GM18508 (cell line): ENCODE data around the gene CNGB1.
"Not testable (repeated sequence)": the region's sequence is repeated elsewhere in the genome, so short reads cannot be mapped to it uniquely, and the experiment has no call there.

Source experiments
- ATAC-seq: cut with Tn5 transposase; IDR thresholded peaks from one replicate; pipeline ENCODE4 v1.9.1; 2021; ENCODE audit warnings: moderate number of reproducible peaks; ENCODE audit not compliant: insufficient read depth, unreplicated experiment

Gene CNGB1

GRCh38 chr16:57893559-57894389, 77.2 kb downstream of the CNGB1 start:
- ATAC-seq, result no peak

DNA sequence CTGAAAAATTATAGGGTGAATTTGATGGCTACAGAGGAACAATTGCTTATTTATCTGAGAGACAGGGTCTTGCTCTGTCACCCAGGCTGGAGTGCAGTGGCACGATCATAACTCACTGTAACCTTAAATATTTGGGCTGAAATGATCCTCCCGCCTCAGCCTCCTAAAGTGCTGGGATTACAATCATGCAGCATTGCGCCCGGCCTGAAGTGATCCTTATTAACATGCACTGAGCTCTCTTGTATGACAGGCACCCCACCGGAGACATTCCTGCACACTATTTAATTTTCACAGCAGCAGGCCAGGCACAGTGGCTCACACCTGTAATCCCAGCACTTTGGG, 77.7 kb downstream of the CNGB1 start:
- ATAC-seq, result no peak

- ATAC-seq, result no peak
Measured at GRCh38 chr16:57892447-57893096, 78.4 kb downstream of the CNGB1 start.

- ATAC-seq, result no peak
Measured at GRCh38 chr16:57892041-57892440, 78.9 kb downstream of the CNGB1 start.

DNA sequence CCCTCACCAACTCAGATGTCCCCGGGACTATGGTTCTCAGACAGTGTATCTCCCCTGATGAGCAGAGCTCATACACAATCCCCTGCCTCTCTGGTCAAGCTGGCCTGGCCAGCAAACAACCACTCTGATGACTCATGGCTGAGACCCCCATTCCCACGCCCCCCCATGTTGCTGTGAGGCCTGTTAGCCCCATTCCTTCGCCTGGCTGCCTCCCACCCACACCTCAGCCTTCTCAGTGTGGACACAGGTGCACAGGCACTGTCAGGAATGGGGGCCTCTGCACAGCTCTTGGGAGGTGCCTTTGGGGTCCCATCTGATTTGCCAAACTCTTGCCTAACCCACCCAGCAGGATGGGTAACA, 80.2 kb downstream of the CNGB1 start:
- ATAC-seq, result no peak

DNA sequence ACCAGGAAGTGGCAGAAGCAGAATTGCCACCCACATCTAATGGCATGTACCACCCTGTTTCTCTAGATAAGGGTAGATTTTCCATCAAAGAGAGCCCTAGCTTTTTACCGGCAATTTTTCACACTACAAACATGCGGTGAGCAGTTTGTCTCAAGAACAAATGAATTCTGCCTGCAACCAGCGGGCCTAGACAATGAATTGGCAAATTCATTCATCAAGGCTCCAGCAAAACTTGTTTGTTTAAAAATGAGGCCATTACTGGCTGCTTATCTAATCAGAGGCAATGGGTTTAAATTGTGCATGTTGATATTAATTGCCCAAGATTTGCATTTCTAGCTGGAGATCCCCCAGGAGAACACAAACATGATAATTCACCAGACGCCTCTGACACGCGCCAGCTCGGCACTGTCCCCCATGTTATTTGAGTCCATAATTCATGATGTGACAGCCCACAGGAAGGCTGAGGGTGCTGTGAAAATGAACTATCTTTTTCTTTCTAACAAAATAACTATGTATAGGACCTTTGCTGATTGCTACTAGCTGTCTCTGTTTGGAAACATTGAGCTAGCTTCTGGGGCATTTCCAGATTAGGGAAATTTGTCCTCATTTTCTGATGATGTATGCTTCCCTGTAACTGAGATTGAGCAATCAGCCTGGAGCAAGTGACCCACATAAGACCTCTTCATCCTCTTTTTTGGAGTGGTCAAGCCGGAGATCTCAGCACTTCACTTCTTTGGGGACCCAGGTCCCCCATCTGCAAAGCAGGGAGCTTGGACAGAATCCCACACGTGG, 80.8 kb downstream of the CNGB1 start:
- no peak for ATAC-seq

GRCh38 chr16:57889522-57889921, 81.4 kb downstream of the CNGB1 start:
- ATAC-seq, result no peak

- no peak for ATAC-seq
Measured at GRCh38 chr16:57889111-57889510, 81.8 kb downstream of the CNGB1 start.

DNA sequence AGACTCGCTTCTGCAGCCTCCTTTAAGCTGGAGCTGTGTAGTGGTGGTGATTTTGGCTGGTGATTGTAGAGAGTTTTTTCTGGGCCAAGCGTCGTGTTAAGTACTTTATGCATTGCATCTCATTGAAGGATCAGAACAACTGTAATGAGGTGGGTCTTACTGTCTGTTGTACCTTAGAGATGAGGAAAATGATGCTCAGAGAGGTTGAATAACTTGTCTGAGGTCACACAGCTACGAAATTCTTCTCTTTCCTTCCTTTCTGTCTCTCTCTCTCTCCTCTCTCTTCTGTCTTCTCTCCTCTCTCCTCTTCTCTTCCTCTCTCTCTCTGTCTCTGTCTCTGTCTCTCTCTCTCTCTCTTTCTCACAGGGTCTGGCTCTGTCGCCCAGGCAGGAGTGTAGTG, 82.8 kb downstream of the CNGB1 start:
- no peak for ATAC-seq

DNA sequence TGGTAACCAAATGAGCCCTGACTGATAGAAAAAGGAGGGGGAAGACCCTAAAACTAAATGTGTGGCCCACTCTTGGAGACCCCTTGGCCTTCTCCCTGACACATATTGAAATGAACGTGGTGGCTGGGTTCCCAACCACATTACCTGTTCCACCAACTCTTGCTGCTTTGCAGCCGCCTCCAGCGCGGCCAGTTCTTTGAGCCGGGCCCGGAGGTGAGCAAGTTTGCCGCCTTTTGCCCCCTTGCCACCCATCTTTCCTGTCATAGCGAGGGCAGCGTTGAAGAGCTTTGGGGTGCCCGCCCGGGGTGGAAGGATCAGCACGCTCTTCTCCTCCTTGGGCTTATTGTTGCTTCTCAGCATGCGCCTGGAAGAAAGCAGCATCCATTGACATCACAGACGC, 83.2 kb downstream of the CNGB1 start:
- ATAC-seq, result no peak

DNA sequence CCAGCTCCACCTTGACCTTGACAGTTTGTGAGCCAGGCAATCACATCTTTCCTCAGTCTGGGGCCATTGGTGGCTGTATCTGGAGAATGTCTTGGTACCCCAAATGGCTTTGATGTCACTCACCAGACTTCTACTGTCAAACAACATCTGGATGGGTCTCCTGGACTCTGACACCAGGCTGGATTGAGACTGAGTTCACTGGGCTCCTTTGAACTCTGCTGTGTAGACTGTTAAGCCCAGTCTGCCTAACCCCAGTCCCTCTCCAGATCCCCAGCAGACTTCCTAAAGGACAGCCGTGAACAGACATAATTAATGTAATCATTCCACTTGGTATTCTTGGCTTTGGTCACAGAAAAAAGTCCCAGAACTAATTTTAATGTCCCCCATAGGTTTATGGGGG, 84.5 kb downstream of the CNGB1 start:
- ATAC-seq, result no peak

- ATAC-seq, result no peak
Measured at GRCh38 chr16:57884655-57885133, 86.2 kb downstream of the CNGB1 start.

DNA sequence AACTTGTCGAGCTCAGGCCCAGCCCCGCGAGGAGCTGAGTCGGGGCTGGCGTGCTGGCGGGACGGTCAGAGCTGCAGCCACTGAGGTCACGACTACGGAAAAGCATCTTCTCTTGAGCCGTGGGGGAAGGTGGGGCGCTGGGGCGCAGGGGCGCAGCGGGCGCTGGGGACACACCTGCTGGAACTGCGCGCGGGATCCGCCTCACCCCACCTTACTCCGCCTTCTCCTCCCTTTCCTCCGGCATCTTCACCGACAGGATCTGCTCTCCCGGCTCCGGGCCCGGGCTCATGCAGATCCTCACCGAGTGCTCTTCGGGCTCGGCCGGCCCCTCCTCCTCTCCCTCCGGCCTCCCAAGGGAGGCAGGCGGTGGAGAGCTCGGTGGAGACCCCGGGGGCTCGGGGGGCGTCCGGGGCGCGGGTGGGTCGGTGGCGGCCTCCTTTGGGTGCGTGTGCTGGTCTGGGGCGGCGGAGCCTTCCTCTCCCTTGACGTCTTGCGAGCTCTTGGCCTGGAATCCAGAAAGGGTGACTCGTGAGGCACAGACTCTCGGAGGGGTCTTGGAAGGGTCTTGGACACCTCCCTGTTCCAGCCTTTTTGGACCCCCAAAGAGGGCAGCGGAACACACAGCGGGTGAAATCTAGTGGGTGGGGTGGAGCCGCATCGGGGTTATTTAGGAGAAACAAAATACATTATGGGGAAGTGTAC, 86.8 kb downstream of the CNGB1 start:
- no peak for ATAC-seq

GRCh38 chr16:57883480-57883879, 87.4 kb downstream of the CNGB1 start:
- no peak for ATAC-seq

DNA sequence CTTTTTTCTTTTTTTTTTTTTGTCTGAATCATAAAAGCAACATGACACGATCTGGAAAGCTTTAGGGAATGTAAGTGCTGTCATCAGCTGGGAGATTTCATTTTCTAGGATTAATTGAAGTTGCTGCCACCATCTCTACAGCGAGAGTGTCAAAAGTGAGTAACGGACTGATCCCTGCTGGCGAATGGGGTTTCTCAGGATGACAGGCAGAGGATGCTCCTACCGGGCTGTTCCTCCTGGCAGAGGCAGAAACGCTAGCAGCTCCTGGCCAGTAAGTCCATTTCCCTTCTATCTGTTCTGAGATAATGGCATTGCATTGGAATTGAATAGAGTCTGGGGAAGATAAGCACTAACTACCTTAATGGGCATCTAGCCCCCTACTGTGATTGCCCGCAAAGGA, 88.1 kb downstream of the CNGB1 start:
- ATAC-seq, result no peak

DNA sequence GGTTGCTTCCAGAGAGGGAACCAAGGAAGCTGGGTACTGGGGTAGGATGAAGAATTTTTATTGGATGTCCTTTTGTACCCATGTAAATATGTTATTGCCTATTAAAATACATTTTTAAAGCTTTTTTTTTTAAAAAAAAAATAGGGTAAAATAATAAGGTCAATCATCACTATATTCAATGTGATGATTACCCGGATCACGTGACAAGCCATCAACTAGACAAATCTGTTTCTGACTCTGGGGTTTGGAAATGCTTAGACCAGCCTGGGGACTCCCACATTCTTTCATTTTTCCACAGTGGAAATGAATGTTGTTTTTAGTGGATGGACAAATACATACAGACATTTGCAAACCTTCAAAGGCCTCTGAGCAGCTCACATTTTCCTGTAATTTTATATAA, 88.7 kb downstream of the CNGB1 start:
- no peak for ATAC-seq

DNA sequence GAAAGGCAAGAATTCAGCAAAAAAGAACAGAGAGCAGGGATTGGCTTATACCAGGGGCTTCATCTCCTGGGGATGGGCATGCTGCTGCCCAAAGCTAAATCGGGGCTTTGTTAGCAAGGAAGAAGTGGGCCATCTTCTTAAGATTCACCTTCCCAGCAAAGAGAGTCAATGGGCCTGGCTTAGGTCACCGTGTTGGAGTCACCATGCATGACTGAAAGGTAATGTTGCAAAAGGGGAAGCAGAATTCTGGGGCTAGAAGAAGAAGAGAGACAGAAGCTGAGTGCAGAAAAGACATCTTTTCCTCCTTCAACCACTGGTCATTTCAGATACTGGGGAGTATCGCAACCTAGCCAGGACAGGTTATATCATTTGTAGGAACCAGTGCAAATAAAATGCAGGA, 92.3 kb downstream of the CNGB1 start:
- no peak for ATAC-seq

DNA sequence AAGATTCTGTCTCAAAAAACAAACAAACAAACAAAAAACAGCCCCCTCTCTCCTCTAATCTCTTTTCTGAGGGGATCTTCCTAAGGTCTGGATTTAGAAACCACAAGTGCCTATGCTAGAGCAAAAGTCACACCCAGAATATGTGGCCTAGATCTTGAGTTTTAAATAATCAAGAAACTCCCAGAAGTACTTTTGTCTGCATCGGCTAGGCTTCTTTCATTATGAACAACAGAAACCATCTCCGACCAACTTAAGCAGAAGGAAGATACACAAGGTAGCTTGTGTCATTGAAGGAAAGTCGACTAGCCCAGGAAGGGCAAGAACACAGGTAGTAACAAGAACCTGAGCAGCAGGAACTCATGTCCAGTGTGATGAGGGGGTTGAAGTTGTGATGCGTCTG, 94.7 kb downstream of the CNGB1 start:
- no peak for ATAC-seq

GRCh38 chr16:57875347-57875746, 95.6 kb downstream of the CNGB1 start:
- no peak for ATAC-seq

DNA sequence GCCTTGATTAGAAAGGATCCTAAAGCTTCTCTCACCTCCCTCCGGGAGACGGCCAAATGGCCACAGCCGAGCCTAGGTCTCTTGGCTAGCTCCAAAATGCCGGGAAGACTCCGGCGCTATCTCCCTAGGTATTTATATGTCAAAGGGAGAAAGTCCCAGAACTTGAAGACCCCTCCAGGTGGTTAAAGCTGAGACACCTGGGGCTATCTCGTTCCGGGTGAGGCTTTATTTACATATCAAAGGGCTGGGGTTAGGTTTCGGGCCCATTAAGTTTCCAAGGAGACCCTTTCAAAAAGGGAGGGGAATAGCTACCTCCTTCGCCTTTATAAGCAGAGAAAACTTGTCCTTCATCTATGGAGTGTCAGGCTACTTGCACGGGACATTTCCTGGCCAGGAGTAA, 97.7 kb downstream of the CNGB1 start:
- ATAC-seq, result no peak

DNA sequence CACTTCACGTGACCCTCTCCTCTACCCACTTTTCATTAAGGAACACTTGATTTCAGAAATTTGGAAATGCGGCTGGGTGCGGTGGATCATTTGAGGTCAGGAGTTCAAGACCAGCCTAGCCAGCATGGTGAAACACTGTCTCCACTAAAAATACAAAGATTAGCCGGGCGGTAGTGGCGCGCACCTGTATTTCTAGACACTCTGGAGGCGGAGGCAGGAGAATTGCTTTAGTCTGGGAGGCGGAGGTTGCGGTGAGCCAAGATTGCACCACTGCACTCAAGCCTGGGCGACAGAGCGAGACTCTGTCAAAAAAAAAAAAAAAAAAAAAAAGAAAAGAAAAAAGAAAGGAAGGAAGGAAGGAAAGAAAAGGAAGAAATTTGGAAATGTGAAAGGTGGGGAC, 98.2 kb downstream of the CNGB1 start:
- ATAC-seq, result not testable (repeated sequence)
